GM12891 (cell line): ENCODE measurements around the gene MAP4K3.

Experiments
- POLR2A ChIP-seq: IDR thresholded peaks from 2 replicates; pipeline ENCODE4 v1.6.1; 2011; ENCODE audit warnings: low read depth, low read length, control low read depth
- POLR2AphosphoS5 ChIP-seq: IDR thresholded peaks from 2 replicates; pipeline ENCODE4 v1.6.1; 2011; ENCODE audit warnings: low read depth, low read length, control low read depth
- TAF1 ChIP-seq: IDR thresholded peaks from 2 replicates; pipeline ENCODE4 v1.6.1; 2011; ENCODE audit warnings: low read depth, low read length, control low read depth

DNA sequence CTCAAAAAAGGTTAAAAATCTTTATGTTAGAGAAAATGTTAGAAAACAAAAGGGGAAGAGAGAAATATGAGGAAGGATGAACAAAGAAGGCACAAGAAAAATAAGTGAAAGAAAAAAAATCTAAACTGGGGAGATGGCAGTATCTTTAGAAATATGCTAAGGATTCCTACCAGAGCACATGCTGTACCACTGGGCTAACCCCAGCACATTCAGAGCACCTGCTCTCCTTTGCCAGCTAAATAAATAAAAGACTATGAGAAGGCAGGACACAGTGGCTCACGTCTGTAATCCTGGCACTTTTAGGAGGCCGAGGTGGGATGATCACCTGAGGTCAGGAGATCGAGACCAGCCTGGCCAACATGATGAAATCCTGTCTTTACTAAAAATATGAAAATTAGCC, 101.2 kb downstream of the MAP4K3 start:
- TF ChIP-seq POLR2A (no peak), POLR2AphosphoS5 (no peak), TAF1 (no peak)
